ENCODE data around the gene ELFN2.

The ELFN2 gene

DNA sequence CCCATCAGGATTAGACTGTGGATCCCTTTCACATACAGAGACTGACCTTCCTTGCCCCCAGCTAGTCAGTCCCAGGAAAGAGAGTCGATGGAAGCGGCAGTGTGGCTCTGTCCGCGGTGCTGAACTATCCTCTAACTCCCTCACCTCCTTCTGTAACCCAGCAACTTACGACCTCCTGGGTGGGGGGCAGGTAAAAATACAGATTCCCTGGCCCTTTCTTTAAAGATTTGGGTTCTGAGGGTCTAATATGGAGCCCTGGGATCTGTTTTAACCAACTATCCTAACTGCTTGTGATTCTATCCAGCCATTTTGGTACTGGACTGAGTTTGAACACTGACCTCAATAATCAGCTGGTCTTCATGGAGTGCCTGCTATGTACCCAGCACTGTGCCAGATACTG is 35.7 kb upstream of the ELFN2 start:
- DNase-seq, result peak; percentile 49
- no peaks in the 10 kb centered on the region for H3K9me3 Mint-ChIP-seq
- peaks cover 33% of the 10 kb centered on the region for H3K36me3 Mint-ChIP-seq
- H3K27ac Mint-ChIP-seq, result no peak overlapping the region
- no peaks in the 10 kb centered on the region for H3K27me3 Mint-ChIP-seq
- CTCF ChIA-PET, result interaction anchor here (0.8 kb wide), 1 partner anchor 146 kb away, joined by 3 read pairs; no protein-coding TSS in a partner anchor
- peaks cover 2% of the 10 kb centered on the region for H3K4me1 Mint-ChIP-seq
- no peak overlapping the region for H3K4me3 Mint-ChIP-seq

DNA sequence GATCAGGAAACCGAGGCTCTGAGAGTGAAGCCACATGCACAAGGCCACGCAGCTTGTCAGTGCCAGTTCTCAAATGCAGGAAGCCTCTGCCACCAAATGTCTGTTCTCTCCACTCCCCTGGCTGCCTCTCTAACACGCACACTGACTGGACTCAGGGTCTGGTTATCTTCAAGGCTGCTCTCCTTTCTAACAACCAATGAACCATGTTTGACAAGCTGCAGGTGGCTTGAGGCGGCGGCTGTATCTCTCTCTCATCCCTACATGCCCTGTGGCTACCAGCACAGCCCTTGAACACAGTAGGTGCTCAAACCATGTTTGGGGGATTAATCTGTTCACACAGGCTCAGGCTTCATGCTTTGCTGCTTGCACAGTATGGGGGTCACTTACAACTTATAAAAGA is 35.2 kb upstream of the ELFN2 start:
- Mint-ChIP-seq H3K4me3 (no peak overlapping the region), H3K27ac (no peak overlapping the region), H3K27me3 (no peaks in the 10 kb centered on the region), H3K36me3 (peaks cover 31% of the 10 kb centered on the region), H3K9me3 (no peaks in the 10 kb centered on the region), H3K4me1 (peaks cover 2% of the 10 kb centered on the region)
- CTCF ChIA-PET, result interaction anchor here (0.8 kb wide), 1 partner anchor 146 kb away, joined by 3 read pairs; no protein-coding TSS in a partner anchor
- no peak for DNase-seq

DNA sequence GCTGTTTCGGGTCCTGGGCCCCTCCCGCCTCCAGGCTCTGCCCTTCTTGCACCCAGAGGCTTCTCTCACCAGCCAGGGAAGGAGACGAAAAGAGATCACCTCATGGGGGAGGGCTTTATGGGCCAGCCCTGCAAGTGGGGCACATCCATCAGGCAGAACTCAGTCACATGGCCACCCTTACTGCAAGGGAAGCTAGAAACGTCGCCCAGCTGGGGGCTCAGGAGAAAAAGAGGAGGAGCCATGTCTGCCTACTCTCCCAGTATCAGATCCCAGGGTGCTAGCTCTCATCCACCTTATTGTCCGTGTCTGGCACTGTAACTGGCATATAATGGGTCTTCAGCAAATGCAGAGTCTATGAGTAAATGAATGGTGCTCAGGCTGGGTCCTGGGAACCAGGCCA is 34.7 kb upstream of the ELFN2 start:
- H3K4me1 Mint-ChIP-seq, result peaks cover 2% of the 10 kb centered on the region
- no peak for DNase-seq
- no peak overlapping the region for H3K27ac Mint-ChIP-seq
- CTCF ChIA-PET, result no interaction called here
- H3K36me3 Mint-ChIP-seq, result peaks cover 28% of the 10 kb centered on the region
- no peaks in the 10 kb centered on the region for H3K27me3 Mint-ChIP-seq
- H3K4me3 Mint-ChIP-seq, result no peak overlapping the region
- H3K9me3 Mint-ChIP-seq, result no peaks in the 10 kb centered on the region

DNA sequence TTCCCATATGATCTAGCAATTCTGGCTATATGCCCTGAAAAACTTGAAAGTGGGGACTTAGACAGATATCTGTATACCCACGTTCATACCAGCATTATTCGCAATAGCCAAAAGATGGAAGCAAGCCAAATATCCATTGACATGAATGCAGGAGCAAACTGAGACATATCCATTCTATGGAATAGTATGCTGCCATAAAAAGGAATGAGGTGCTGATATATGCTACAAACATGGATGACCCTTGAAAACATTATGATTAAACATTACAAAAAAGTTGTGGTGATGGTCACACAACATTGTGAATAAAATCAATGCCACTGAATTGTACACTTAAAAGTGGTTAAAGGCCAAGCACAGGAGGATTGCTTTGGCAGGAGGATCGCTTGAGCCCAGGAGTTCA is 33.4 kb upstream of the ELFN2 start:
- DNase-seq, result no peak
- no peaks in the 10 kb centered on the region for H3K27me3 Mint-ChIP-seq
- CTCF ChIA-PET, result interaction anchor here (0.6 kb wide), 1 partner anchor 9 kb away, joined by 3 read pairs; no protein-coding TSS in a partner anchor

DNA sequence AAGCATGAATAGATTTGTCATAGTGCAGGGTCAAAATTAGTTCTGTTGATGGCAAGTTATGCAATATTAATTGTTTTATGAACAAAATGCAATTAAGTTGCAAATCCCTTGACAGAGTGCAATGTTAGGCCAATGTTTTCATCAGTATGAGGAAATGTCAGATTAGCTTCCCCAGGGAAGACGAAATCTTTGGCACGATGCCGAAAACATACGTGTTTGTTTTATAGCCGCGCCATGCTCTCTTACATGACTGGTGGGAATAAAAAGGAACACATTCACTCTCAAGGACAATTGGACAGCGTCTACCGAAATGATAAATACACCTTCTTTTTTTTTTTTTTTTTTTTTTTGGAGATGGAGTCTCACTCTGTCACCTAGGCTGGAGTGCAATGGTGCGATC is 31.9 kb upstream of the ELFN2 start:
- Mint-ChIP-seq H3K4me1 (no peaks in the 10 kb centered on the region), H3K9me3 (no peaks in the 10 kb centered on the region), H3K4me3 (no peak overlapping the region), H3K27me3 (peaks cover 3% of the 10 kb centered on the region), H3K27ac (no peak overlapping the region), H3K36me3 (peaks cover 16% of the 10 kb centered on the region)
- CTCF ChIA-PET, result interaction anchor here (1.0 to 5.6 kb wide), 11 partner anchors 12 to 260 kb away, joined by 3 to 74 read pairs (median 6); no protein-coding TSS in a partner anchor
- no peak for DNase-seq

More for the DNA sequence above, 33.4 kb upstream of the ELFN2 start:
- Mint-ChIP-seq H3K9me3 (no peaks in the 10 kb centered on the region), H3K36me3 (peaks cover 22% of the 10 kb centered on the region), H3K27ac (no peak overlapping the region), H3K4me3 (no peak overlapping the region), H3K4me1 (peaks cover 2% of the 10 kb centered on the region)

DNA sequence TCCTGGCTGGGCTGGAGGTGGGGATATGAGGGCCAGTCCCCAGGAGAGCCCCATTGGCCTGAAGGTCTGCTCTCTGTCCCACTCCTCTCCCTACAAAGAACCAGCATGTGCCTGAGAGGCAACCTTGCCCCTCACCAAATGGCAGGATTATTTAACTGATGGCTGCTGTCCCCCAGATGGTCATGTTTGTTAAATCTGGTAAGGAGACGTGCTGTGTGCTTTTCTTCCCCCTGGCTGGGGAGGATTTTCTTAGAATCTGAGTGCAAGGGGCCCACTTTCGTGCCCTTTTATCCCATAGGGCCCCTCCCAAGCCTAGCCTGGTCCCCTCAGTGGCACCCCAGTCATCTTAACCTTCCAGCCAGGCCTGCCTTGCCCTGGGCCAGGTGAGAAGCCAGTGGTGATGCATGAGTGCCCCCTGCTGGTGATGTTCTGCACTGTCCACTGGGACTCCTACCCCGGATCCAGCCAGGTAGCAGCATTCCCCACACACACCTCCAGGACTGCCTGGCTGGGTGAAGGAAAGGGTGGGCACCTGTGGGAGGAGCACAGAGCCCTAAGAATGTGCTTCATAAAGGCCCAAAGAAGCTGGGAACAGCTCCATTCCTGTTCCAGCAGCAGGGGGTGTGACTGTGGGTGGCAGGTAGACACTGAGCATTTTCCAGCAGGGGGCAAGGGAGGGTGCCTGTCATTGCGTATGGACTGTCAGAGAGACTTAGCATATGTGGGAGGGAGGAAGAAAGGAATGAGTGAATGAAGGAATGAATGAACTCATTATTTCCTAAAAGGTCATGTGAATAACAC is 30.0 kb upstream of the ELFN2 start:
- H3K27me3 Mint-ChIP-seq, result peaks cover 9% of the 10 kb centered on the region
- no peaks in the 10 kb centered on the region for H3K9me3 Mint-ChIP-seq
- CTCF ChIA-PET, result interaction anchor here (0.5 to 5.6 kb wide), 18 partner anchors 8 to 258 kb away, joined by 3 to 74 read pairs (median 4); no protein-coding TSS in a partner anchor
- H3K36me3 Mint-ChIP-seq, result peaks cover 9% of the 10 kb centered on the region
- peak; percentile 92 for DNase-seq
- no peak overlapping the region for H3K4me3 Mint-ChIP-seq
- H3K4me1 Mint-ChIP-seq, result no peaks in the 10 kb centered on the region
- H3K27ac Mint-ChIP-seq, result no peak overlapping the region

DNA sequence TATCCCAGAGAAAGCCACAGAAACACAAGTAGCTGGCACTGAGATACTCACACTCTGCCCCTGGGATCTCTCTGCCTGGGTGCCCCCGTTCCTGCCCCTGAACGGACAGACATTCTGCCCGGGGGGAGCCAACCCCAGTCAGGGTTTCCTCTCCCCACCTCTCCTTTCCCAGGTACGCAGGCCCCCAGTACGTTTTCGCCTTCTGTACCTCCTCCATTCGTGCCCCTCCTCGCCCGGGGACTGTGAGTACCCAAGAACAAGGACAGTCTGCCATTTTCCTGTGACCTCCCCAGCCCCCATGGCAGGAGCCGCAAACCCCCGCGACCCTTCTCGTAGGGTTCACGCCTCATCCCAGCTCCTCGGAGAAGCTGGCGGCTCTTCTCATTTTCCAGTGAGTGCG is 29.1 kb upstream of the ELFN2 start:
- Mint-ChIP-seq H3K4me3 (no peak overlapping the region), H3K27me3 (peaks cover 9% of the 10 kb centered on the region), H3K36me3 (peaks cover 6% of the 10 kb centered on the region), H3K27ac (no peak overlapping the region), H3K4me1 (no peaks in the 10 kb centered on the region), H3K9me3 (no peaks in the 10 kb centered on the region)
- DNase-seq, result no peak
- CTCF ChIA-PET, result interaction anchor here (0.7 to 5.6 kb wide), 7 partner anchors 25 to 218 kb away, joined by 3 to 74 read pairs (median 4); no protein-coding TSS in a partner anchor

DNA sequence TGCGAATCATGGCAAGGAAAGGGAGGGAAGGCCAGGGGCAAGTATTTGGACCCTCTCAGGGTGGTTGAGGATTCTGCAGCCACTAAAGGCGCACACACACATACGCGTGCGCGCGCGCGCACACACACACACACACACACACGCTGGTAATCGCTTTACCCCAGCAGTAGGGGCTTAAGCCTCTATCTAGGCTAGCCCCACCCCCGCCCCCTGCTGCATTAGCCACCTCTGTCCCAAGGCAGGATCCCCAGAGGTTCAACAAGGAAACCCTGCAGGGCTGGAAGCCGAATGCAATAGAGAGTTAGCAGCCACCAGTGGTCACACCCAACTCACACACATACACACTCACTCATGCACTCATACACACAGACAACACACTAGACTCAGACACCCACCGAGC is 28.6 kb upstream of the ELFN2 start:
- no peaks in the 10 kb centered on the region for H3K9me3 Mint-ChIP-seq
- peaks cover 6% of the 10 kb centered on the region for H3K36me3 Mint-ChIP-seq
- CTCF ChIA-PET, result interaction anchor here (0.8 to 5.6 kb wide), 5 partner anchors 25 to 218 kb away, joined by 3 to 74 read pairs (median 18); no protein-coding TSS in a partner anchor
- H3K27ac Mint-ChIP-seq, result no peak overlapping the region
- H3K27me3 Mint-ChIP-seq, result peaks cover 9% of the 10 kb centered on the region
- H3K4me3 Mint-ChIP-seq, result no peak overlapping the region
- H3K4me1 Mint-ChIP-seq, result peaks cover 2% of the 10 kb centered on the region
- no peak for DNase-seq

DNA sequence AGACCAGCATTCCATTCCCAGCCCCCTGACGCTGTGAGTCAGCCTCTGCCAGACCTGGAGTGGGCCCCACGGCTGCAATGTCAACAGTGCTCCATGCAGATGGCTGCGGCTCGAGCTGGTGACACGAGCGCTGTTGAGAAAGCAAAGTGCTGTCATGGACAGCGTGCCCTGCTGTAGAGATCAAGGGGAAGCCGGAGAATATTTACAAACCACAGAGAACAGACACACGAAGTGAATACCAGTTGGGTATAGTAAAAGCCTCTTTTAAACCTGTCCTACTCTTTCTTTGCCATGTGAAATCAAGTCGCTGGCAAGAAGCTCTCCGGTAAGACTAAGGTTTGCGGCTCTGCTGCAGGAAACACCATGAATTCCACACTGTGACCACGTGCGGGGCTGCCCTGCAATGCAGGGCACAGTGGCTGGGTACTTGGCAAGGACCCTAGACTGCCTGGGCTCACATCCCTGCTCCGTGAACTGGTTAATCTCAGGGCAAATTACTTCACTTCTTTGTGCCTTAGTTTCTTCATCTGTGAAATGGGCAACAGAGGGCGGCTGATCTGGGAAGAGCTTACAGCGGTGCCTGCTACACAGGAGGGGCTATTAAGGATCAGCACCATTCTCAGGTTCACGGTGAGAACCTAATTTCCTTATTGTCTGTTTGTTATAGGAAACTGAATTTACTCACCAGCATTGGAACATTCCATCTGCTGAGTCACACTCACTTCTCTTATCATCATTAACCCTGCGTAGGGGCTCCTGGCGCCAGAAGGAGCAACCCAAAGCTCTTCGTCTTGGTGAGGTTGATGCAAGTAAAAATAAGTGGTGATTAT is 27.8 kb upstream of the ELFN2 start:
- Mint-ChIP-seq H3K9me3 (no peaks in the 10 kb centered on the region), H3K36me3 (peaks cover 5% of the 10 kb centered on the region), H3K4me1 (peaks cover 10% of the 10 kb centered on the region), H3K27me3 (peaks cover 9% of the 10 kb centered on the region), H3K27ac (no peak overlapping the region), H3K4me3 (no peak overlapping the region)
- CTCF ChIA-PET, result interaction anchor here (4.2 to 5.6 kb wide), 2 partner anchors 139 to 188 kb away, joined by 18 to 74 read pairs; no protein-coding TSS in a partner anchor
- DNase-seq, result no peak

DNA sequence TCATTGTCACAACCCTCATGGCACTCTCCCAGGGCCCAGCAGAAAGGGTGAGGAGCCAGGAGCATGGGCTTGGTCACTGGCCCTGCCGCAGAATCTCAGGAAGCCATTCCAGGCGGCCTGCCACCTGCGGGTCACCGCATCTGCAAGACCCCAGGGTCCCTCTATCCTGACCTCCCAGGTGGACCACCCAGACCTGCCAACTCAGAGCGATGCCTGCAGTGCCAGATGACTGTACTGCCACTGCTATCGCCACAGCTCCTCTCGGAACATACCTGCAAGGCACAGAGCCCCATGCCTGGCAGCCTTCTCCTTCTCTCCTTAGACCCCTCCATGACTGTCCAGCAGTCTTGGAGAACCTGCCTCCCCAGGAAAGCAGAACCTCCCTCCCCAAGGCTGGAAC is 26.4 kb upstream of the ELFN2 start:
- Mint-ChIP-seq H3K27ac (no peak overlapping the region), H3K9me3 (no peaks in the 10 kb centered on the region), H3K27me3 (peaks cover 9% of the 10 kb centered on the region), H3K4me1 (peaks cover 12% of the 10 kb centered on the region), H3K4me3 (no peak overlapping the region), H3K36me3 (no peaks in the 10 kb centered on the region)
- no peak for DNase-seq
- CTCF ChIA-PET, result interaction anchor here (1.0 to 1.2 kb wide), 2 partner anchors 186 to 193 kb away, joined by 3 read pairs; no protein-coding TSS in a partner anchor

DNA sequence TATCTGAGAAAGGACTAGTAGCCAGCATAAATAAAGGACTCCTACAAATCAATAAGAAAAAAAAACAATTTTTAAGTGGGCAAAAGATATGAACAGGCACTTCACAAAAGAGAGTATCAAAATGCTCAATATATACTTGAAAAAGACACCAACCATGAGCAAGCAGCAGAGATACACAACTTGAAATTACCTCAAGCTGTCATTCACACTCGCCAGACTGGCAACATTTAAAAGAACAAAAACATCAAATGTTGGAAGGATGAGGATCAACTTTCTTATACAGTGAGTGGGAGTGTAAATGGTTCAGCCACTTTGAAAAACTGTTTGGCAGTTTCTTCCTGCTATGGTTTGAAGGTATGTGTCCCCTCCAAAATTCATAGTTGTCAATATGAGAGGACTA is 23.9 kb upstream of the ELFN2 start:
- H3K4me1 Mint-ChIP-seq, result peaks cover 12% of the 10 kb centered on the region
- H3K27me3 Mint-ChIP-seq, result peaks cover 23% of the 10 kb centered on the region
- no peaks in the 10 kb centered on the region for H3K36me3 Mint-ChIP-seq
- H3K27ac Mint-ChIP-seq, result peak overlapping the region; percentile 71
- no peak overlapping the region for H3K4me3 Mint-ChIP-seq
- H3K9me3 Mint-ChIP-seq, result no peaks in the 10 kb centered on the region
- CTCF ChIA-PET, result interaction anchor here (1.3 kb wide), 1 partner anchor 21 kb away, joined by 3 read pairs; no protein-coding TSS in a partner anchor
- no peak for DNase-seq

DNA sequence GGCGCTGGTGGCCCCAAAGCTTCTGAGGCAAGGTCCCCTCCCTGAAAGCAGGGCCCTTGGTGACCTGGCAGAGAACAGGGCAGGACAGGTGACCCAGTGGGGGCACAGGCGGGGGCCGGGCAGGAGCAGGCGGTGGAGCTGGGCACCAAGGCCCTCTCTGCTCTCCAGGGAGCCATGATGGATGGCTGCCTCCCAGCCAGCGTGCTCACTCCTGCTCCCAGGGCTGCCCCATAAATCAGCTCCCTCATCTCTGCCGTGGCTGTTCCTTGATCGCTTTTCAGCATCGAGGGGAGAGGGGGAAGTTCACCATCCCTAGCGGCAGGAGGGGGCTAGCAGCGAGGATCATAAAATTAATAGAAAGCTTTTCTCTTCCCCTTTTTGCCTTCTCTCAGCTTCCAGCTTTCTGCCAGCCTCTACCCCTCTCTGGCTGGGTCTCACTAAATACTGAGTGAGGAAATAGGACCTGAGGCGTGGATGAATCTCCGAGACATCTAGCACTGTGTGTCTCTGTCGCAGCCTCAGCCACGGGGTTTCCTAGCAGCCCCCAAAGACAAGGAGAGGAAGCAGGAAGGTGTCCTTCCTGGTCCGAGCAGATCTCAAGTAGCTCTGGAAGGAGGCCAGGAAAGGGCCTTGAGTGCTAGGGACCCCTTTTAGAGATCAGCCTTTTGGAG is 22.2 kb upstream of the ELFN2 start:
- no peak overlapping the region for H3K27ac Mint-ChIP-seq
- H3K27me3 Mint-ChIP-seq, result peaks cover 23% of the 10 kb centered on the region
- no peaks in the 10 kb centered on the region for H3K9me3 Mint-ChIP-seq
- no peaks in the 10 kb centered on the region for H3K36me3 Mint-ChIP-seq
- CTCF ChIA-PET, result interaction anchor here (1.0 to 1.6 kb wide), 4 partner anchors 9 to 189 kb away, joined by 4 to 9 read pairs (median 6); no protein-coding TSS in a partner anchor
- H3K4me1 Mint-ChIP-seq, result peaks cover 12% of the 10 kb centered on the region
- no peak for DNase-seq
- no peak overlapping the region for H3K4me3 Mint-ChIP-seq

DNA sequence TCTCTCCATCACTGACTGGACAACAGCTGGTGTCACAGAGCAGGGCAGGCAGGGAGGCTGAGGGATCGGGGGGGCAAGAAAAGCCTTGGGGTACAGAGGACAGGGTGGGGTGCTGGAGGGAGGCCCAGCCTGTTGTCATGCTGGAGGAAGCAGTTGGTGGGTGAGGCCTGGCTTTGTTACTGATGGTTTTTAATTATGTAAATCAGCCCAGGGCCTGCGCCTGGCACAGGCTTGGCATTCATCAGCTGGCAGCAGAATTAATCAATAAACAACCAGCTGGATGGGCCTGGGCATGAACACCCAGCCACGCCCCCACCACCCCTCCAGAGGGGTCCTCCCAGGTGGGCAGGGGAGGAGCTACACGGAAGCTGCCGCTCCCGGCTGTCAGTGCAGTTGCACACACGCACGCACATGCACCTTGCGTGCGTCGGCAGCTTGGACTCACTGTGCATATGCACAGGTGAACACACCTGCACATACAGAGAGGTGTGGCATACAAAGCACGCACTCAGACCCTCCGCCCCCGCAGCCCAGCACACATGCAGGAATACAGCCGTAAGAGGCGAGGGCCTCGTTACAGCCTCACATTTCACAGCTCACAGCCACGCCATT is 21.3 kb upstream of the ELFN2 start:
- no peak for DNase-seq
- CTCF ChIA-PET, result interaction anchor here (1.0 to 1.6 kb wide), 2 partner anchors 9 to 20 kb away, joined by 4 to 9 read pairs; no protein-coding TSS in a partner anchor
- peaks cover 12% of the 10 kb centered on the region for H3K4me1 Mint-ChIP-seq
- no peak overlapping the region for H3K27ac Mint-ChIP-seq
- H3K9me3 Mint-ChIP-seq, result no peaks in the 10 kb centered on the region
- peaks cover 16% of the 10 kb centered on the region for H3K27me3 Mint-ChIP-seq
- no peak overlapping the region for H3K4me3 Mint-ChIP-seq
- H3K36me3 Mint-ChIP-seq, result no peaks in the 10 kb centered on the region
